DMS79 treated with DMSO at 0.1 percent for 48 hours (cell line): ENCODE data around the gene MEGF6.

Experiments used
- DNase-seq: peaks from one replicate; lab custom pipeline; 2025; lab: John Stamatoyannopoulos, UW

The MEGF6 gene

DNA sequence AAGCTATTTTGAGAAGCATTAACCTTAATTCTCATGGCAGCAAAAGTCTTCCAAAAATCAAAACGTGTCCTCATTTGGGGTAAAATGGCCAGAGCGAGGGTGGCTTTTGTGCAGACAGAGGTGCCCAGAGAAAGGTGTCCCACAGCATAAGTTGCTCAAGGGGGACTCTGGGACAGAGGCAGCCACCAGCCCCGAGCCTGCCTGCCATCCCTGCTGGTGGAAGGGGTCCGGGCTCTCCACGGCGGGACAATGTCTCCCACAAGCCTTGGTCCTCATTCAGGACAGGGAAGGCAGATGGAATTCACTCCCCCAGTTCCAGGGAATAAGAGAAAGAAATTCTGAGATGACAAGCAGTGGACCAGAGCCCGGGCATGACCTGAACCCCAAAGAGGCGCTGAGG is 169.4 kb downstream of the MEGF6 start:
- no peak for DNase-seq

DNA sequence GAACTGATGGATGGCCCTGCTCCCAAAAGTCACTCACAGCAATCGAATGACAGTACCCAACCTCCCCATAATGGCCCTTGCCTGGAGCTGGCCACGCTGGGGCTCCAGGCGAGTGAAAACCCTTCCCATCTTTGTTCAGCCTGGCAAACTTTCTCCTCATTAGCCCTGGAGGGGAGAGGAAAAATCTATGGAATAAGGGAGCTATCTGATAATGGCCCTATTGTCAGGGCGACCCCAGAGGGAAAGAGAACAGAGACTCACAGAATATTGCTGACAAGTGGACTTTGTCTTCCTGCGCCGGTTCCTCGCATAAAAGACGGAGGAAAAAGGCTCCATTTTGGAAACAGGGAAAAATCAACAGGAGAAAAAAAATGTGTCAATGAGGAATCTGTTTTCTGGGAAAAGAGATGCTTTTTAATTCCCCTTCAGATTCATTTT is 169.9 kb downstream of the MEGF6 start:
- DNase-seq: no peak

DNA sequence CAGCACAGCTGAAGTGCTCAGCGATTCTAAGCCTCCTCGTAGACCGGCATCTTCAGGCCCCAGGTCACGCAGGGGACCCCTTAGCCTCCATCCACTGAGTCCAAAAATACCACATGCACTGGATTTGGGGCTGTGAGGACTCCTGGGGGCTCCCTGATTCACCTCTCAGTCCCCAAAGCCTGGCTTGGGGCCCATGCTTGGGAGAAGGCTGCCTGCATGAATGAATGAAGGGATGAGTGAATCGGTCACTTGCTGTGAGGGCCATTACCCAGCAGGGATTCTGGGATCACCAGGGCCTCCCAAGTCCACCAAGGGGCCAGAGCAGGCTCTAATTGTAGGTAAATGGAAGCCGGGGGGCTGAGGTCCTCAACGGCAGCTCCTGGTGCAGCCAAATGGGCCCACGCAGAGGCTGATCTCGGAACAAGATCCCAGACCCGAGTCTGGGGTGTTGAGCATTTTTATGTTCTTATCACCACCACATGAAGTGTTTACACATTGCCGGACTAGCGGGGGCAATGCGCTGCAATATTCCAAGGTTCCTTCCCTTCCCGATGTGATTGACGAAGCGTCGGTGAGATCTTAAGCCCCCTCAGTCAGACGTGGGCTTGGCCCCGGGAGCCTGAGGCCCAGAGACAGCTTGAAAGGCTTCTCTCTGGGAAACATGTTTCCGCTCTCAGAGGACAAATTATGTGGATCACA is 170.4 kb downstream of the MEGF6 start:
- DNase-seq: no peak

DNA sequence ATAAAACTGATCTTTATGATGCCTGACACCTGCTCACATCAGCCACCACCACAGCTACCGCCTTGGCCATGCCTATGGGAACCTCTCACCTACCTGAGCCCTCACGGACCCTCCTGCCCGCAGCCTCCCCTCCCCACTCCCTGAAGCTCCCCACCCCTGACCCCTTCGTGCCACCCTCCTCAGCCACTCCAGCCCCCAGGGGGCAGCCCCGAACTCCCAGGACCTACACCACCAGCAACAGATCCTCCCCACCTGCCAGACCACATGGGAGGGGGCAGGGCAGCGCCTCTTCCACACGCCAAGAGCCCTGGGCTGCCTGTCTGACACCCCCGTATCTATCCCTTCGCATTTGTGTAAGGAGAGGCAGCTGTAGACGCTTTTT is 171.0 kb downstream of the MEGF6 start:
- DNase-seq: no peak
